A549 (cell line): Measurements from ENCODE around the gene TANK. TPM values are rescaled to one million over a fixed set of nuclear protein-coding genes. Genes with fewer than 3 reads are reported as not detected.

ENCODE experiments used
- polyA plus RNA-seq, 4 experiments: library from polyadenylated mRNA; depleted of rRNA in 3 of 4; stranded (reverse); fragments of >200 nt; fragmentation: RNase III in 1 of 4; extraction: RNeasy Plus Mini Kit Qiagen cat#74134 plus additional on column Dnase treatment in 1 of 4; gene quantifications; 2 replicates in 3 of 4; 3 replicates in 1 of 4; pipeline ENCODE4 v1.2.3, GENCODE V29; 2011 to 2017

The TANK gene
- polyA plus RNA-seq, 2 of the 4 experiments (the other 2 are of a cell fraction) = 59.6 to 76.3 TPM

Other genes starting within 250 kb of the TANK start
- gene PSMD14, start 148.0 kb downstream of the TANK start, polyA plus RNA-seq (2011; rRNA removed) = 144 and 218 TPM in 2 replicates
- gene PSMD14, start 148.0 kb downstream of the TANK start, polyA plus RNA-seq (2017; fragmentation: RNase III; extraction: RNeasy Plus Mini Kit Qiagen cat#74134 plus additional on column Dnase treatment) = 166 to 190 TPM (median 176 TPM) in 3 replicates